Aorta (tissue), 5 donors: ENCODE data around the gene SPACDR. TPM values are rescaled to one million over a fixed set of nuclear protein-coding genes. Genes with fewer than 3 reads are reported as not detected.
A peak's percentile ranks its signal among the peaks of the same experiment; 100 is the strongest.

Experiments used
- ATAC-seq: fragments of 200-7000 bp; cut with Tn5 transposase; one replicate; pipeline ENCODE4 v1.9.1; 2022; ENCODE audit warnings: moderate library complexity; ENCODE audit not compliant: low FRiP score
- DNase-seq, 2 donors: peaks; one replicate each; pipeline ENCODE4 v3.0.0-alpha.2; 2020
- H3K27ac ChIP-seq, 2 donors: one replicate each; pipeline ENCODE4 v1.5.1; 2013; ENCODE audit warnings: low read length in 2 of 2, mild to moderate bottlenecking in 2 of 2, moderate library complexity in 2 of 2, control low read depth in 1 of 2, inconsistent platforms in 1 of 2, low read depth in 1 of 2
- H3K27me3 ChIP-seq, 2 donors: one replicate each; pipeline ENCODE4 v1.6.1; 2013; ENCODE audit warnings: control low read depth in 1 of 2, low read length in 1 of 2, mild to moderate bottlenecking in 1 of 2, moderate library complexity in 1 of 2; ENCODE audit not compliant: insufficient read depth in 2 of 2, control insufficient read depth in 1 of 2
- H3K36me3 ChIP-seq, 2 donors: one replicate each; pipeline ENCODE4 v1.6.1; 2013; ENCODE audit warnings: control low read depth in 1 of 2, low read length in 1 of 2, mild to moderate bottlenecking in 1 of 2; ENCODE audit not compliant: insufficient read depth in 2 of 2, control insufficient read depth in 1 of 2
- H3K4me1 ChIP-seq, 2 donors: one replicate each; pipeline ENCODE4 v1.6.1; 2013; ENCODE audit warnings: low read length in 2 of 2, control low read depth in 1 of 2, mild to moderate bottlenecking in 1 of 2, moderate library complexity in 1 of 2; ENCODE audit not compliant: insufficient read depth in 2 of 2, control insufficient read depth in 1 of 2
- H3K4me3 ChIP-seq, 2 donors: one replicate each; pipeline ENCODE4 v1.5.1; 2013; ENCODE audit warnings: low read length in 2 of 2, control low read depth in 1 of 2, mild to moderate bottlenecking in 1 of 2
- H3K9me3 ChIP-seq: one replicate; pipeline ENCODE4 v1.6.1; 2013; ENCODE audit warnings: mild to moderate bottlenecking, low read length; ENCODE audit not compliant: control insufficient read depth
- WGBS, 2 donors: extraction: QIAGEN DNeasy Blood & Tissue Kit; methylation state at CpG; one replicate each; pipeline ENCODE4 v1.1.7; 2013; 5-methylcytosine and 5-hydroxymethylcytosine counted together
- intact Hi-C, 2 donors: fragments of 100-400 bp; cut with DNase I; formaldehyde crosslinking; loops; one replicate each; pipeline versions ENCODE4 v1.14.2 to v1.15.0; 2022
- polyA plus RNA-seq, 2 donors: library from polyadenylated mRNA; stranded (reverse); fragments of 200-250 nt; gene quantifications; one replicate each; pipeline ENCODE4 v1.2.3, GENCODE V29; 2013
- total RNA-seq, 2 donors: library from RNA; stranded (reverse); fragmentation: NEBNext Ultra II Directional; extraction: Animal tissue kit (Norgen Biotek cat#: 25700); gene quantifications; one replicate each; pipeline ENCODE4 v1.2.1, GENCODE V29; 2021
- donor health status: healthy with polysubstance abuse.
- donor health status: Bipolar disorder and iron deficiency.
- donor health status: DM: no; HTN: no; CAD: no.
- donor health status: DM: no; HTN: no; CAD: no.
- donor health status: DM: yes; HTN: yes; CAD: no.

SPACDR gene
- total and polyA plus RNA-seq, 4 donors, result 0.31 to 2.0 (median 1.0) TPM; not detected in 1

- DNase-seq (peak; percentile 98 to 99), ATAC-seq (peak; percentile 88)
- Histone ChIP-seq H3K4me1 (no peaks in the 10 kb centered on the region), H3K36me3 (no peaks in the 10 kb centered on the region), H3K27me3 (no peaks in the 10 kb centered on the region), H3K27ac (peak within 1 kb of the TSS; percentile 71 to 98), H3K9me3 (no peaks in the 10 kb centered on the region), H3K4me3 (peak within 1 kb of the TSS; percentile 62 to 72)
- 0 to 1% methylated on average over 70 to 95 of the region's 95 CpGs for WGBS, 2 donors
- intact Hi-C loops, result no loop called here
Observed at GRCh38 chr7:100429637-100430492, 34.2 kb downstream of the SPACDR start, which contains the start of gene MEPCE. Gene MEPCE, plus strand, starts transcription at chr7:100429831. Its CDS starts 188 bp downstream, at chr7:100430019.

GRCh38 chr7:100428967-100429636 lies 35.0 kb downstream of the SPACDR start:
- Histone ChIP-seq H3K9me3 (no peaks in the 10 kb centered on the region), H3K27me3 (no peaks in the 10 kb centered on the region), H3K4me1 (no peaks in the 10 kb centered on the region), H3K27ac (peak overlapping the region; percentile 71 to 98), H3K4me3 (peak overlapping the region; percentile 62 to 72), H3K36me3 (no peaks in the 10 kb centered on the region)
- ATAC-seq, result peak; percentile 93
- intact Hi-C loops, result no loop called here
- DNase-seq, result peak; percentile 100
- WGBS, 2 donors, result 0 to 1% methylated on average over 39 to 40 of the region's 40 CpGs

DNA sequence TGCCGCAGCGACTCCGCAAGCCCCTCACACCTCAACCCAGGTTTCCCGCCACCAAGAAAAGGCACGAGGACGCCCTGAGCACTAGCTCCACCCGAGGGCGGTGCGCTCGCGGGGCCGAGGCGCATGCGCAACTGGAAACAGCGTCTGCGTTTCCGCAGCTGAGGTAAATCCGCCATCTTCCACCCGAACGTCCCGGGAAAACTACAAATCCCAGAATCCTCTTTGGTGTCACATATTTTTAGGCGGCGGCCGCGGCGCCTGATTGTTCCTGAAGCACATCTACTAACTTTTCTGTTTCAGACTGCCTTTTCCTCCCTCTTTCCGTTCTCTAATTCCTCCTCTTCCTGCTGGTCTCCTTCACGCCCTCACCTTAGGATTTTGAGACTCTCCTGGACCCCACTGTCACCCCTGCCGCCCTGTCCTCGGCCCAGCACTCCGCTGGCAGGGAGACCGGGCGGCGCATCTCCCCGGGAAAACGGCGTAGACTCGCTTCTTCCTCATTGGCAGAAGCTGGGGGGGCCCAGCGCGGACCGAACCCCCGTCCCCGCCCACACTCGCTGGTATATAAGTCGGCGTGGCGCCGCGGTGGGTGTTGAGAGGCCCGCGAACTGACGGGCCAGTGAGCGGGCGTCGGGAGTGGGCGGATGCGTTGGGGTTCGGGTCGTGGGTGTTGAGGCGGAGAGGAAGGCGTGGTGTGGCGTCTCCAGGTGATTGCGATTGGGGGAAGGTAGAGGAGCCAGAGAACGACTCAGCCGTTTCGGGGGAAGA lies 35.7 kb downstream of the SPACDR start, which contains the start of gene ZCWPW1:
ZCWPW1 (minus strand) TSS at position 505 of the 768 bp plus-strand sequence. CDS start 8,054 bp downstream, outside the sequence.
- WGBS, 2 donors, result 0% methylated on average over 66 of the region's 66 CpGs
- H3K36me3 ChIP-seq, result no peaks in the 10 kb centered on the region
- H3K4me3 ChIP-seq, result peak within 1 kb of the TSS; percentile 62 to 72
- DNase-seq, result peak; percentile 98
- peak; percentile 89 for ATAC-seq
- H3K9me3 ChIP-seq, result no peaks in the 10 kb centered on the region
- no peaks in the 10 kb centered on the region for H3K27me3 ChIP-seq
- H3K27ac ChIP-seq, result peak within 1 kb of the TSS; percentile 71 to 98
- H3K4me1 ChIP-seq, result no peaks in the 10 kb centered on the region
- intact Hi-C loops, result no loop called here

DNA sequence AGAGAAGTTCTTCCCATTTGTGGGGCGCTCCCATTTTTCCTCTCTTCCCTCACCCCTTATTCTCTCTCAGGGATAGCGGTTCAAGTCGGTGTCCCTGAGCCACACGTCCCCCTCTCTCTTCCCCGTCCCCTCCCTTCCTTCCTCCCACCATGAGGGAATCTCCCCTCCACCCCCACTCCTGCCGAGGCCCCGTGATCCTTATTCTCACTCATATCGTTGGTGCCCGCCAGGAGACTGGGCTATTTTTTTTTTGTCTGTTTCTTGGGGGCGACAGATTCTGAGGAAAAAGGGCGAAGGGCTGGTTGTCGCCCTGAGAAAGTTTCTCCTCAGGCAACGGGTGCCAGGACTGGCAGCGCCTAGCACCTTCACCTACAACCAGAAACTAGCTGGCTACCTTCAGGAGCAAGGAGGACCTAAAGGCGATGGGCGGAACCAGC lies 36.3 kb downstream of the SPACDR start:
- ATAC-seq (no peak), DNase-seq (no peak)
- Histone ChIP-seq H3K27ac (no peak overlapping the region), H3K9me3 (no peaks in the 10 kb centered on the region), H3K36me3 (no peaks in the 10 kb centered on the region), H3K27me3 (no peaks in the 10 kb centered on the region), H3K4me3 (no peak overlapping the region), H3K4me1 (no peaks in the 10 kb centered on the region)
- 39 to 45% methylated on average over 16 of the region's 16 CpGs for WGBS, 2 donors
- intact Hi-C loops, result no loop called here

DNA sequence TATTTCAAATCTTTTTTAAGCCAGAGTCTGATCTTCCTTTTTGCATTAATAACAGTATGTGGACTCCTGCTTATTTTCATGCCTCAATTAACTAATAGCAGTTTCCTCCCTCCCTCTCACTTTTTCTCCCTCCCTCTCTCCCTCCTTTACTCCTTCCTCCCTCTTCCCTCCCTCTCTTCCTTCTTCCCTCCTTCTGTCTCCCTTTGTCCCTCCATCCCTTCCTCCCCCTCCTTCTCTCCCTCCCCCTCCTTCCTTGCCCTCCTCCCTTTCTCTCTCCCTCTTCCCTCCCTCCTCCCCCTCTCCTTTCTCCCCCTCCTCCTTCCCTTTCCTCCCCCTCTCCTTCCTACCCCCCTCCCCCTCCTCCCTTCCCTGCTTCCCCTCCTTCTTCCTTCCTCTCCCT lies 37.5 kb downstream of the SPACDR start:
- no peak for DNase-seq
- Histone ChIP-seq H3K9me3 (no peaks in the 10 kb centered on the region), H3K4me1 (no peaks in the 10 kb centered on the region), H3K4me3 (no peak overlapping the region), H3K27ac (no peak overlapping the region), H3K27me3 (no peaks in the 10 kb centered on the region), H3K36me3 (no peaks in the 10 kb centered on the region)
- intact Hi-C loops, result no loop called here
- no peak for ATAC-seq

DNA sequence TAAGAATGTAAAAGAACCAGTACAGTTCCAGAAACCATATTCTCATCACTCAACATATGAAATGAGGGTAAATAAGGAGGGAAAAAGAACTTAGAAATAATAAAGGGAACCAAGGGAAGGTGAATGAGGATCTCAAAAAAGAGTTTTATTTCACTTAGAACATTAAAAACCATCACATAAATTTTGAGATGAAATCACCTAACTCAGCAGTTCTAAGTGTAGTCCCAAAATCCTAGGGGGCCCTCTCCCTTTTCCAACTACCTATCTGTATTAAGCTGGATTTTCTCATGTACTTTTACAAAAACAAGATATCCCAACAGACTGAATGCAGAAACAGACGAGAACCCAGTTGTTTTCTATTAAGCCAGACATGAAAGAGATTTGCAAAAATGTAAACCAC lies 38.7 kb downstream of the SPACDR start:
- 53 to 54% methylated on average over 1 of the region's 1 CpG for WGBS, 2 donors
- Histone ChIP-seq H3K4me3 (no peak overlapping the region), H3K4me1 (no peaks in the 10 kb centered on the region), H3K27me3 (no peaks in the 10 kb centered on the region), H3K27ac (no peak overlapping the region), H3K9me3 (no peaks in the 10 kb centered on the region), H3K36me3 (no peaks in the 10 kb centered on the region)
- intact Hi-C loops, result no loop called here
- DNase-seq, result no peak
- ATAC-seq, result no peak

DNA sequence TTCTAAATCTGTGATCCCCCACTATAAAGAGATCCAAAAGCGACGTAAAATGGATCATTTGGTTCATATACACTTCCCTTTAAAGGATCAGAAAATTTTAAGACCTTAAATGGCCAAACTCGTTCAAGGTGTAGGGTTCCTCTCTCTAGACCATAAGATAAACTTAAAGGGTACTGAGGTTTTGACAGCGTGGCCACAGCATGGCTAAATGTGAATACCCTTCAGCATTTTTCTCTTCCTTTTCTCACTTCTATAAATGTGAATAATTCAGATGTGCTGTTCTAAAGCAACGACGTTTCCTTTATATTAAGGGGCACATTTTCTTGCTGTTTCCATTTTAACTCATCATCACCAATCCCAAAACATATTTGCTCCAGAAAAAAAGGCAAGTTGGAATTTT lies 40.7 kb downstream of the SPACDR start:
- H3K9me3 ChIP-seq, result no peaks in the 10 kb centered on the region
- WGBS, 2 donors, result 89 to 91% methylated on average over 6 of the region's 6 CpGs
- H3K27me3 ChIP-seq, result no peaks in the 10 kb centered on the region
- H3K4me1 ChIP-seq, result no peaks in the 10 kb centered on the region
- DNase-seq (no peak), ATAC-seq (no peak)
- H3K36me3 ChIP-seq, result no peaks in the 10 kb centered on the region
- intact Hi-C loops, result no loop called here
- H3K4me3 ChIP-seq, result no peak overlapping the region
- H3K27ac ChIP-seq, result no peak overlapping the region

GRCh38 chr7:100419660-100420226 lies 44.3 kb downstream of the SPACDR start:
- no peak for DNase-seq
- intact Hi-C loops, result no loop called here

More at GRCh38 chr7:100419660-100420226, 44.3 kb downstream of the SPACDR start:
- Histone ChIP-seq H3K9me3 (no peaks in the 10 kb centered on the region), H3K36me3 (no peaks in the 10 kb centered on the region), H3K4me3 (no peak overlapping the region), H3K4me1 (no peaks in the 10 kb centered on the region), H3K27me3 (no peaks in the 10 kb centered on the region), H3K27ac (no peak overlapping the region)
- 23 to 28% methylated on average over 1 of the region's 1 CpG for WGBS, 2 donors
- ATAC-seq, result no peak
